ENCODE data around the gene NR1H4.
"Not testable (repeated sequence)": the region's sequence is repeated elsewhere in the genome, so short reads cannot be mapped to it uniquely, and the experiment has no call there.

Gene NR1H4

GRCh38 chr12:100555722-100556121, 82.1 kb downstream of the NR1H4 start:
- Mint-ChIP-seq H3K4me3 (no peak overlapping the region), H3K27me3 (peaks cover 9% of the 10 kb centered on the region), H3K4me1 (ENCODE audit: low read depth) (no peaks in the 10 kb centered on the region), H3K36me3 (ENCODE audit: low read depth) (no peaks in the 10 kb centered on the region), H3K9me3 (no peaks in the 10 kb centered on the region), H3K27ac (no peak overlapping the region)
- no peak for DNase-seq

GRCh38 chr12:100557357-100557756, 83.7 kb downstream of the NR1H4 start:
- Mint-ChIP-seq H3K36me3 (ENCODE audit: low read depth) (no peaks in the 10 kb centered on the region), H3K4me3 (no peak overlapping the region), H3K27ac (no peak overlapping the region), H3K27me3 (peaks cover 9% of the 10 kb centered on the region), H3K9me3 (no peaks in the 10 kb centered on the region), H3K4me1 (ENCODE audit: low read depth) (no peaks in the 10 kb centered on the region)
- no peak for DNase-seq

- H3K9me3 Mint-ChIP-seq, result not testable (repeated sequence)
These were observed 85.6 kb downstream of the NR1H4 start for GRCh38 chr12:100559261-100559660.

GRCh38 chr12:100564090-100564489, 90.4 kb downstream of the NR1H4 start:
- H3K36me3 Mint-ChIP-seq (ENCODE audit: low read depth), result no peaks in the 10 kb centered on the region
- no peaks in the 10 kb centered on the region for H3K9me3 Mint-ChIP-seq
- H3K4me3 Mint-ChIP-seq, result no peak overlapping the region
- H3K4me1 Mint-ChIP-seq (ENCODE audit: low read depth), result no peaks in the 10 kb centered on the region
- no peak overlapping the region for H3K27ac Mint-ChIP-seq
- H3K27me3 Mint-ChIP-seq, result peaks cover 27% of the 10 kb centered on the region
- DNase-seq, result no peak

More at GRCh38 chr12:100559261-100559660, 85.6 kb downstream of the NR1H4 start:
- not testable (repeated sequence) for H3K4me1 Mint-ChIP-seq (ENCODE audit: low read depth); H3K36me3 Mint-ChIP-seq (ENCODE audit: low read depth); H3K27ac Mint-ChIP-seq; DNase-seq; H3K4me3 Mint-ChIP-seq
- peaks cover 17% of the 10 kb centered on the region for H3K27me3 Mint-ChIP-seq

GRCh38 chr12:100564905-100565467, 91.3 kb downstream of the NR1H4 start:
- no peak for DNase-seq
- H3K9me3 Mint-ChIP-seq, result no peaks in the 10 kb centered on the region
- no peak overlapping the region for H3K27ac Mint-ChIP-seq
- H3K4me1 Mint-ChIP-seq (ENCODE audit: low read depth), result no peaks in the 10 kb centered on the region
- H3K4me3 Mint-ChIP-seq, result no peak overlapping the region
- peaks cover 27% of the 10 kb centered on the region for H3K27me3 Mint-ChIP-seq
- H3K36me3 Mint-ChIP-seq (ENCODE audit: low read depth), result no peaks in the 10 kb centered on the region

GRCh38 chr12:100565987-100566545, 92.4 kb downstream of the NR1H4 start:
- H3K36me3 Mint-ChIP-seq (ENCODE audit: low read depth), result no peaks in the 10 kb centered on the region
- H3K27me3 Mint-ChIP-seq, result peaks cover 29% of the 10 kb centered on the region
- no peak for DNase-seq
- no peak overlapping the region for H3K4me3 Mint-ChIP-seq
- H3K9me3 Mint-ChIP-seq, result no peaks in the 10 kb centered on the region
- H3K4me1 Mint-ChIP-seq (ENCODE audit: low read depth), result no peaks in the 10 kb centered on the region
- no peak overlapping the region for H3K27ac Mint-ChIP-seq

- Mint-ChIP-seq H3K4me1 (ENCODE audit: low read depth) (no peaks in the 10 kb centered on the region), H3K27ac (no peak overlapping the region)
These were observed 93.4 kb downstream of the NR1H4 start for GRCh38 chr12:100566887-100567637.

GRCh38 chr12:100567945-100568344, 94.3 kb downstream of the NR1H4 start:
- no peak for DNase-seq
- H3K27ac Mint-ChIP-seq, result no peak overlapping the region
- H3K4me3 Mint-ChIP-seq, result no peak overlapping the region
- peaks cover 1% of the 10 kb centered on the region for H3K4me1 Mint-ChIP-seq (ENCODE audit: low read depth)
- H3K9me3 Mint-ChIP-seq, result no peaks in the 10 kb centered on the region
- H3K27me3 Mint-ChIP-seq, result peaks cover 41% of the 10 kb centered on the region
- no peaks in the 10 kb centered on the region for H3K36me3 Mint-ChIP-seq (ENCODE audit: low read depth)

More at GRCh38 chr12:100566887-100567637, 93.4 kb downstream of the NR1H4 start:
- H3K9me3 Mint-ChIP-seq, result no peaks in the 10 kb centered on the region
- H3K27me3 Mint-ChIP-seq, result peaks cover 36% of the 10 kb centered on the region
- H3K36me3 Mint-ChIP-seq (ENCODE audit: low read depth), result no peaks in the 10 kb centered on the region
- DNase-seq, result no peak
- H3K4me3 Mint-ChIP-seq, result no peak overlapping the region

GRCh38 chr12:100572184-100572583, 98.5 kb downstream of the NR1H4 start:
- peaks cover 50% of the 10 kb centered on the region for H3K27me3 Mint-ChIP-seq
- peak overlapping the region; percentile 26 for H3K4me3 Mint-ChIP-seq
- H3K4me1 Mint-ChIP-seq (ENCODE audit: low read depth), result peaks cover 17% of the 10 kb centered on the region
- DNase-seq, result no peak
- H3K27ac Mint-ChIP-seq, result no peak overlapping the region
- no peaks in the 10 kb centered on the region for H3K9me3 Mint-ChIP-seq
- no peaks in the 10 kb centered on the region for H3K36me3 Mint-ChIP-seq (ENCODE audit: low read depth)

GRCh38 chr12:100573292-100574186, 99.9 kb downstream of the NR1H4 start, which contains the start of gene GAS2L3:
Gene GAS2L3 (plus strand): TSS chr12:100573684. CDS start chr12:100594905, 21,221 bp downstream.
- Mint-ChIP-seq H3K4me1 (ENCODE audit: low read depth) (peaks cover 17% of the 10 kb centered on the region), H3K4me3 (peak within 1 kb of the TSS; percentile 85)

GRCh38 chr12:100574187-100575074, 100.8 kb downstream of the NR1H4 start:
- Mint-ChIP-seq H3K27me3 (peaks cover 37% of the 10 kb centered on the region), H3K27ac (no peak overlapping the region), H3K4me1 (ENCODE audit: low read depth) (peaks cover 17% of the 10 kb centered on the region), H3K9me3 (no peaks in the 10 kb centered on the region), H3K4me3 (peak overlapping the region; percentile 85), H3K36me3 (ENCODE audit: low read depth) (no peaks in the 10 kb centered on the region)
- DNase-seq, result no peak

More at GRCh38 chr12:100573292-100574186, 99.9 kb downstream of the NR1H4 start, which contains the start of gene GAS2L3:
- peak within 1 kb of the TSS; percentile 74 for H3K27ac Mint-ChIP-seq
- peak; percentile 73 for DNase-seq
- H3K27me3 Mint-ChIP-seq, result peaks cover 40% of the 10 kb centered on the region
- H3K9me3 Mint-ChIP-seq, result no peaks in the 10 kb centered on the region
- H3K36me3 Mint-ChIP-seq (ENCODE audit: low read depth), result no peaks in the 10 kb centered on the region

- Mint-ChIP-seq H3K4me1 (ENCODE audit: low read depth) (peaks cover 17% of the 10 kb centered on the region), H3K9me3 (no peaks in the 10 kb centered on the region), H3K27me3 (peaks cover 37% of the 10 kb centered on the region), H3K36me3 (ENCODE audit: low read depth) (no peaks in the 10 kb centered on the region), H3K27ac (no peak overlapping the region), H3K4me3 (no peak overlapping the region)
- DNase-seq, result no peak
These were observed 102.8 kb downstream of the NR1H4 start for GRCh38 chr12:100576331-100577036.

GRCh38 chr12:100578923-100579322, 105.3 kb downstream of the NR1H4 start:
- H3K4me3 Mint-ChIP-seq, result no peak overlapping the region
- DNase-seq, result no peak
- no peaks in the 10 kb centered on the region for H3K36me3 Mint-ChIP-seq (ENCODE audit: low read depth)
- H3K27me3 Mint-ChIP-seq, result peaks cover 24% of the 10 kb centered on the region
- H3K4me1 Mint-ChIP-seq (ENCODE audit: low read depth), result peaks cover 9% of the 10 kb centered on the region
- no peak overlapping the region for H3K27ac Mint-ChIP-seq
- H3K9me3 Mint-ChIP-seq, result no peaks in the 10 kb centered on the region
